OCI-LY1 (cell line): ENCODE results near the gene HBG1.

Experiments
- H2AFZ ChIP-seq: fragments of 200-600 bp; sonication (generic), shearing (Covaris generic); 2 replicates; pipeline ENCODE4 v1.6.0; 2014; ENCODE audit warnings: antibody characterized with exemption, mild to moderate bottlenecking, low read length
- H3F3A ChIP-seq: fragments of 200-600 bp; sonication (generic), shearing (Covaris generic); 2 replicates; pipeline ENCODE4 v1.6.0; 2014; ENCODE audit warnings: mild to moderate bottlenecking, antibody characterized with exemption, low read length, moderate library complexity; ENCODE audit not compliant: insufficient read depth
- H3K27ac ChIP-seq: fragments of 200-600 bp; sonication (generic); 2 replicates; pipeline ENCODE4 v1.5.1; 2014; ENCODE audit warnings: low read length, mixed run types, mild to moderate bottlenecking, low read depth; ENCODE audit not compliant: poor library complexity, severe bottlenecking
- H3K27me3 ChIP-seq: fragments of 200-600 bp; sonication (generic); 2 replicates; pipeline ENCODE4 v1.6.0; 2014; ENCODE audit warnings: antibody characterized with exemption, mild to moderate bottlenecking, low read length, moderate library complexity; ENCODE audit not compliant: insufficient read depth
- H3K36me3 ChIP-seq: fragments of 200-600 bp; sonication (generic); 2 replicates; pipeline ENCODE4 v1.6.1; 2014; ENCODE audit warnings: mild to moderate bottlenecking, antibody characterized with exemption, low read length, moderate library complexity, mixed read lengths; ENCODE audit not compliant: insufficient read depth
- H3K4me1 ChIP-seq: fragments of 200-600 bp; sonication (generic); 2 replicates; pipeline ENCODE4 v1.5.1; 2014; ENCODE audit warnings: mild to moderate bottlenecking, low read length, moderate library complexity; ENCODE audit not compliant: insufficient read depth, severe bottlenecking
- H3K4me2 ChIP-seq: fragments of 200-600 bp; sonication (generic), shearing (Covaris generic); 2 replicates; pipeline ENCODE4 v1.6.1; 2014; ENCODE audit warnings: low read length
- H3K4me3 ChIP-seq: fragments of 200-600 bp; sonication (generic); 2 replicates; pipeline ENCODE4 v1.5.1; 2014; ENCODE audit warnings: low read length, low read depth, mild to moderate bottlenecking, mixed read lengths; ENCODE audit not compliant: poor library complexity, severe bottlenecking
- H3K79me2 ChIP-seq: fragments of 200-600 bp; shearing (Covaris generic); 2 replicates; pipeline ENCODE4 v1.6.1; 2016; ENCODE audit warnings: mixed run types, low read length, mixed read lengths; ENCODE audit not compliant: insufficient read depth
- H3K9ac ChIP-seq: fragments of 200-600 bp; sonication (generic), shearing (Covaris generic); 2 replicates; pipeline ENCODE4 v1.6.1; 2014; ENCODE audit warnings: mild to moderate bottlenecking, low read length, mixed read lengths
- H3K9me2 ChIP-seq: fragments of 200-600 bp; sonication (generic), shearing (Covaris generic); 2 replicates; pipeline ENCODE4 v1.6.1; 2014; ENCODE audit warnings: low read depth, mild to moderate bottlenecking, low read length, mixed read lengths
- H3K9me3 ChIP-seq: fragments of 200-600 bp; shearing (Covaris generic); 2 replicates; pipeline ENCODE4 v1.6.1; 2014; ENCODE audit warnings: low read length, mixed read lengths
- H4K20me1 ChIP-seq: fragments of 200-600 bp; sonication (generic), shearing (Covaris generic); 2 replicates; pipeline ENCODE4 v1.6.0; 2016; ENCODE audit warnings: mild to moderate bottlenecking, low read length; ENCODE audit not compliant: insufficient read depth
- EZH2 ChIP-seq: fragments of 200-600 bp; sonication (generic), shearing (Covaris generic); IDR thresholded peaks from 2 replicates; pipeline ENCODE4 v1.8.0; 2017; ENCODE audit warnings: borderline replicate concordance, mixed run types, mild to moderate bottlenecking, antibody characterized with exemption, low read length, moderate library complexity, mixed read lengths
- TF ChIP-seq, protein P1 (sequence below): fragments of 200-600 bp; sonication (generic), shearing (Covaris generic); IDR thresholded peaks from 2 replicates; pipeline ENCODE4 v1.5.1; 2017; ENCODE audit warnings: mild to moderate bottlenecking, antibody characterized with exemption, low read length, moderate library complexity, mixed read lengths

Gene HBG1

DNA sequence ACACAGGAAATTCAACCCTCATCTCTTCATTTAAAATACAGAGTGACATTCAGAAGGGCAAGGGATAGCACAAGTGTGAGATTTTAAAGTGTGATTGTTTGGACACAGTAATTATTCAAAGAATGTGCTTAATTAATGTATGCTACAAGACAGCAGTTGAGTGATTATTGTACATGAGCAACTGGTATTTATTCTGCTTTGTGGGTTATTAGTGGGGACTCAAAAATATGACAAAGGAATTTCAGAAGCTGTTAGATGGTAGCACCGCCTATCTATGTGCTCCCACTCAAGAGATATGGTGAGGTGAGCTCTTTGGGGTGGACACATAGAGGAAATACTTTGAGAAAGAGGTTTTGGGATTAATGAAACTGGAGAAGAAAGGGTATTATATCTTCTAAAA, 9.6 kb downstream of the HBG1 start:
- Histone ChIP-seq H3K4me2 (no peak overlapping the region), H3K9me2 (no peaks in the 10 kb centered on the region), H3K4me1 (no peaks in the 10 kb centered on the region), H3K79me2 (no peaks in the 10 kb centered on the region), H3K9ac (no peak overlapping the region), H2AFZ (no peak overlapping the region), H3K9me3 (no peaks in the 10 kb centered on the region), H4K20me1 (no peaks in the 10 kb centered on the region), H3K27me3 (no peaks in the 10 kb centered on the region), H3F3A (no peaks in the 10 kb centered on the region), H3K36me3 (no peaks in the 10 kb centered on the region), H3K27ac (no peak overlapping the region), H3K4me3 (no peak overlapping the region)
- TF ChIP-seq EZH2 = no peak
- TF ChIP-seq, protein P1, sequence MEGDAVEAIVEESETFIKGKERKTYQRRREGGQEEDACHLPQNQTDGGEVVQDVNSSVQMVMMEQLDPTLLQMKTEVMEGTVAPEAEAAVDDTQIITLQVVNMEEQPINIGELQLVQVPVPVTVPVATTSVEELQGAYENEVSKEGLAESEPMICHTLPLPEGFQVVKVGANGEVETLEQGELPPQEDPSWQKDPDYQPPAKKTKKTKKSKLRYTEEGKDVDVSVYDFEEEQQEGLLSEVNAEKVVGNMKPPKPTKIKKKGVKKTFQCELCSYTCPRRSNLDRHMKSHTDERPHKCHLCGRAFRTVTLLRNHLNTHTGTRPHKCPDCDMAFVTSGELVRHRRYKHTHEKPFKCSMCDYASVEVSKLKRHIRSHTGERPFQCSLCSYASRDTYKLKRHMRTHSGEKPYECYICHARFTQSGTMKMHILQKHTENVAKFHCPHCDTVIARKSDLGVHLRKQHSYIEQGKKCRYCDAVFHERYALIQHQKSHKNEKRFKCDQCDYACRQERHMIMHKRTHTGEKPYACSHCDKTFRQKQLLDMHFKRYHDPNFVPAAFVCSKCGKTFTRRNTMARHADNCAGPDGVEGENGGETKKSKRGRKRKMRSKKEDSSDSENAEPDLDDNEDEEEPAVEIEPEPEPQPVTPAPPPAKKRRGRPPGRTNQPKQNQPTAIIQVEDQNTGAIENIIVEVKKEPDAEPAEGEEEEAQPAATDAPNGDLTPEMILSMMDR = no peak

DNA sequence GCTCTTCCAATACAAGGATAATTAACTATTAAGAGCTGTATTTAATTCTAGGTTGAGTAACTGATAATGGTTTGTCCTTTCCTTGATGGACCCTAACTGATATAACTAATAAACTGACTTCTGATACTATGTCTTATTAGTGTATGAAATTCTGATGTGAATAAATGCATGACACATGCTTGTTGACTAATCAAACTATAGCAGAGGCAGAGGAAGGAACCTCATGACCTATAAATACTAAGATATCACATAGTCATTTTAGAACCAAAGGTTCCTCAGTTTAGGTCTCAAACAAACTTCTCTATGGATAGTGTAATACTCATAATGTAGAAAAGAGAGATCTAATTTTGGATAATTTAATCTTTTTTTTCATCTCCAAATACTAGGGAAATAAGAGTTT, 10.6 kb downstream of the HBG1 start:
- Histone ChIP-seq H3K27ac (no peak overlapping the region), H3K4me2 (no peak overlapping the region), H3K9me2 (no peaks in the 10 kb centered on the region), H4K20me1 (no peaks in the 10 kb centered on the region), H3K27me3 (no peaks in the 10 kb centered on the region), H3K36me3 (no peaks in the 10 kb centered on the region), H3K4me3 (no peak overlapping the region), H3K9me3 (no peaks in the 10 kb centered on the region), H3K9ac (no peak overlapping the region), H2AFZ (no peak overlapping the region), H3K79me2 (no peaks in the 10 kb centered on the region), H3K4me1 (no peaks in the 10 kb centered on the region), H3F3A (no peaks in the 10 kb centered on the region)
- TF ChIP-seq, protein P1 = no peak
- no peak for TF ChIP-seq EZH2

DNA sequence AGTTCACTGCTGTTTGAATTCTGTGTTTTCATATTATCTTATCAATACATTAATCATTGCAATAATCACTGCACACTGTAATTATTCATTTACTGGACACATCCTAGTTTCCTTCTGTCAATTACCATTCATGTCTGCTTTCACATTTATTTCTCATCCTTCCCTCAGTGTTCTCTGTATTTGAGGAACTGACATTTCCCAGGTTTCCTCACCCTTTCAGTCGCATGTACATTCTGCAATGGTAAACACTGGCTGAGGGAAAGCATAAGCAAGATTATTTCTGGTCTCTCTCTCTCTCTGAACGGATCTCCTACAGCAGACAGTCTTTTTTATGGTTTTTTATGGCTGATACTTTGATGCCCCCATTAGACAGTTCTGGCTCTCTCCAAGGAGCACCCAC, 11.2 kb downstream of the HBG1 start:
- H3K4me3 ChIP-seq = no peak overlapping the region
- no peaks in the 10 kb centered on the region for H4K20me1 ChIP-seq
- no peak overlapping the region for H3K9ac ChIP-seq
- no peak overlapping the region for H3K4me2 ChIP-seq
- no peaks in the 10 kb centered on the region for H3K27me3 ChIP-seq
- H2AFZ ChIP-seq = no peak overlapping the region
- H3K27ac ChIP-seq = no peak overlapping the region
- no peaks in the 10 kb centered on the region for H3K9me3 ChIP-seq
- no peaks in the 10 kb centered on the region for H3K9me2 ChIP-seq
- H3K36me3 ChIP-seq = no peaks in the 10 kb centered on the region
- no peak for TF ChIP-seq EZH2
- no peaks in the 10 kb centered on the region for H3K4me1 ChIP-seq
- no peaks in the 10 kb centered on the region for H3F3A ChIP-seq
- no peaks in the 10 kb centered on the region for H3K79me2 ChIP-seq

DNA sequence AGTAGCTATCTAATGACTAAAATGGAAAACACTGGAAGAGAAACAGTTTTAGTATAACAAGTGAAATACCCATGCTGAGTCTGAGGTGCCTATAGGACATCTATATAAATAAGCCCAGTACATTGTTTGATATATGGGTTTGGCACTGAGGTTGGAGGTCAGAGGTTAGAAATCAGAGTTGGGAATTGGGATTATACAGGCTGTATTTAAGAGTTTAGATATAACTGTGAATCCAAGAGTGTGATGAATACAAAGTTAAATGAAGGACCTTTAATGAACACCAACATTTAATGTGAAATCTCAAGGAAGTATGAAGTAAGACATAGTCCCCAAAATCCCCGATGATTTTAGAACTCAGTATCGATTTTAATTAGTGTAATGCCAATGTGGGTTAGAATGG, 12.2 kb downstream of the HBG1 start:
- no peaks in the 10 kb centered on the region for H4K20me1 ChIP-seq
- H3K79me2 ChIP-seq = no peaks in the 10 kb centered on the region
- no peaks in the 10 kb centered on the region for H3F3A ChIP-seq
- H3K4me1 ChIP-seq = no peaks in the 10 kb centered on the region
- no peaks in the 10 kb centered on the region for H3K27me3 ChIP-seq
- no peaks in the 10 kb centered on the region for H3K36me3 ChIP-seq
- no peak overlapping the region for H3K4me3 ChIP-seq
- H3K9me2 ChIP-seq = no peaks in the 10 kb centered on the region
- no peak overlapping the region for H3K9ac ChIP-seq
- TF ChIP-seq, protein P1 = no peak
- no peak for TF ChIP-seq EZH2
- H3K9me3 ChIP-seq = no peaks in the 10 kb centered on the region
- H3K27ac ChIP-seq = no peak overlapping the region
- H2AFZ ChIP-seq = no peak overlapping the region
- H3K4me2 ChIP-seq = no peak overlapping the region
